MM.1S (cell line): ENCODE results near the gene CASTOR1.

Source experiments
- DNase-seq: peaks from one replicate; pipeline ENCODE4 v3.0.0-alpha.2; 2015
- H2AFZ ChIP-seq: fragments of 300-600 bp; sonication (generic); 2 replicates; pipeline ENCODE4 v1.6.0; 2016; ENCODE audit warnings: antibody characterized with exemption, low read length
- H3F3A ChIP-seq: fragments of 300-600 bp; sonication (generic); 2 replicates; pipeline ENCODE4 v1.6.1; 2016; ENCODE audit warnings: mild to moderate bottlenecking, antibody characterized with exemption, low read length, moderate library complexity, mixed read lengths; ENCODE audit not compliant: insufficient read depth
- H3K27ac ChIP-seq: fragments of 300-600 bp; sonication (generic); 2 replicates; pipeline ENCODE4 v1.5.1; 2016; ENCODE audit warnings: mild to moderate bottlenecking, low read length
- H3K27me3 ChIP-seq: fragments of 300-600 bp; sonication (generic); replicated peaks from 2 replicates; pipeline ENCODE4 v1.6.0; 2016; ENCODE audit warnings: low read length; ENCODE audit not compliant: insufficient read depth
- H3K36me3 ChIP-seq: fragments of 300-600 bp; sonication (generic); replicated peaks from 2 replicates; pipeline ENCODE4 v1.6.1; 2016; ENCODE audit warnings: mild to moderate bottlenecking, low read length, mixed read lengths; ENCODE audit not compliant: insufficient read depth
- H3K4me1 ChIP-seq: fragments of 300-600 bp; sonication (generic); 2 replicates; pipeline ENCODE4 v1.6.1; 2016; ENCODE audit warnings: low read length, mixed read lengths
- H3K4me2 ChIP-seq: fragments of 300-600 bp; sonication (generic); 2 replicates; pipeline ENCODE4 v1.6.0; 2016; ENCODE audit warnings: low read depth, low read length
- H3K4me3 ChIP-seq: fragments of 300-600 bp; sonication (generic); 2 replicates; pipeline ENCODE4 v1.5.1; 2016; ENCODE audit warnings: low read length, mixed read lengths
- H3K79me2 ChIP-seq: fragments of 300-600 bp; sonication (generic); 2 replicates; pipeline ENCODE4 v1.6.1; 2016; ENCODE audit warnings: mixed run types, low read length, mixed read lengths
- H3K9ac ChIP-seq: fragments of 300-600 bp; sonication (generic); 2 replicates; pipeline ENCODE4 v1.6.1; 2016; ENCODE audit warnings: low read length, mixed read lengths
- H3K9me2 ChIP-seq: fragments of 300-600 bp; sonication (generic); replicated peaks from 2 replicates; pipeline ENCODE4 v1.6.1; 2016; ENCODE audit warnings: mild to moderate bottlenecking, low read length, mixed read lengths; ENCODE audit not compliant: insufficient read depth
- H3K9me3 ChIP-seq: fragments of 300-600 bp; sonication (generic); replicated peaks from 2 replicates; pipeline ENCODE4 v1.6.1; 2016; ENCODE audit warnings: mild to moderate bottlenecking, low read length, mixed read lengths; ENCODE audit not compliant: insufficient read depth
- H4K20me1 ChIP-seq: fragments of 300-600 bp; sonication (generic); 2 replicates; pipeline ENCODE4 v1.6.1; 2016; ENCODE audit warnings: mild to moderate bottlenecking, low read length, moderate library complexity, mixed read lengths; ENCODE audit not compliant: insufficient read depth
- CTCF ChIP-seq: fragments of 300-600 bp; sonication (generic); IDR thresholded peaks from 2 replicates; pipeline ENCODE4 v1.5.1; 2016; ENCODE audit warnings: antibody characterized with exemption, low read length, mixed read lengths
- EZH2 ChIP-seq: fragments of 300-600 bp; sonication (generic); optimal IDR thresholded peaks from 2 replicates; pipeline ENCODE3; 2017; ENCODE audit warnings: low read depth, mild to moderate bottlenecking, antibody characterized with exemption, low read length, mixed read lengths
- EZH2phosphoT487 ChIP-seq: fragments of 300-600 bp; sonication (generic); IDR thresholded peaks from 2 replicates; pipeline ENCODE4 v1.6.1; 2018; ENCODE audit warnings: antibody characterized with exemption, low read length

Gene CASTOR1

DNA sequence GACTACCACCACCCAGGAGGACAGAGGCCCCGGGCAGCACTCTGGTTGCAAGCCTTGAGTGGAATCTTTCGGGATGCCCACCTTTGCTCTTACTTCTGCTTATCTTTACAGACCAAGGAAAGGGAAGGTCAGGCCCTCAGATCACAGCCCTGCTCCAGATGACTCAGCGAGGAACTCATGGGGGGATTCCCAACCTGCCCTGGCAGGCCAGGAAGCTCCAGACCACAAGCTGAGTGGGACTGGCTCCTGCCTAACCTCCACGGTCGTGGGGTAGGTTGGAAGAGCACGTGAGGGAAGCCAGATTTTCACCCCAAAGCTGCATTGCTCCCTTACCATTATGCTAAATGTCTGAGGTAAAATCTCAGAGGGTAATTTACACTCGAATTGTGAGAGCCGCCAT is 25.6 kb upstream of the CASTOR1 start:
- Histone ChIP-seq H3K27ac (no peak overlapping the region), H3K36me3 (no peaks in the 10 kb centered on the region), H3K4me3 (no peak overlapping the region), H3K9me3 (no peaks in the 10 kb centered on the region), H3K9ac (no peak overlapping the region), H3K9me2 (no peaks in the 10 kb centered on the region), H3K4me1 (peaks cover 16% of the 10 kb centered on the region), H3F3A (peaks cover 8% of the 10 kb centered on the region), H4K20me1 (no peaks in the 10 kb centered on the region), H3K79me2 (peaks cover 73% of the 10 kb centered on the region), H2AFZ (no peak overlapping the region), H3K4me2 (no peak overlapping the region), H3K27me3 (no peaks in the 10 kb centered on the region)
- no peak for DNase-seq
- TF ChIP-seq EZH2, result no peak
- TF ChIP-seq EZH2phosphoT487, result no peak
- no peak for TF ChIP-seq CTCF

GRCh38 chr22:30313527-30314363 is 24.4 kb upstream of the CASTOR1 start:
- Histone ChIP-seq H3K79me2 (peaks cover 72% of the 10 kb centered on the region), H4K20me1 (no peaks in the 10 kb centered on the region), H3K4me3 (no peak overlapping the region), H3K9ac (no peak overlapping the region), H3K36me3 (no peaks in the 10 kb centered on the region), H3F3A (peaks cover 12% of the 10 kb centered on the region), H3K9me3 (no peaks in the 10 kb centered on the region), H3K27ac (no peak overlapping the region), H3K9me2 (no peaks in the 10 kb centered on the region), H3K4me2 (no peak overlapping the region), H2AFZ (no peak overlapping the region), H3K4me1 (peaks cover 26% of the 10 kb centered on the region), H3K27me3 (no peaks in the 10 kb centered on the region)
- TF ChIP-seq EZH2, result no peak
- no peak for TF ChIP-seq CTCF
- TF ChIP-seq EZH2phosphoT487, result no peak
- no peak for DNase-seq

DNA sequence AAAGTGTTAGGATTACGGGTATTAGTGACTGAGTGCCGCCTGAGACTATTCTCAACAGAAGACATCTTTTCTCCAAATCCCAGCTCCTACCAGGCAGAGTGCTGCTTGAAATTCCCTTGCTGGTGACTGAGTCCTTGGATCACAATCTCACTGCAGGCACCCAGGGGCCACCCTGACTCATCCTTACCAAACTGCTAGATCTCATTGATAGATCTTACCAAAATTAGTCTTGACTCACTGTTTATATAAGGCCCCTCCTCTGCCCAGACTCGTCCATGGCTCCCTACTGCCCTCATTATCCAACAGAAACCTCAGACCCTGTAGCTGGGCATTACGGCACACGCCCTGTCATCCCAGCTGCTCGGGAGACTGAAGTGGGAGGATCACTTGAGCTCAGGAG is 22.7 kb upstream of the CASTOR1 start:
- Histone ChIP-seq H3K36me3 (no peaks in the 10 kb centered on the region), H3K27me3 (no peaks in the 10 kb centered on the region), H3K4me2 (no peak overlapping the region), H3K9me3 (no peaks in the 10 kb centered on the region), H3K79me2 (peaks cover 74% of the 10 kb centered on the region), H3K9ac (no peak overlapping the region), H4K20me1 (no peaks in the 10 kb centered on the region), H3K4me1 (peaks cover 40% of the 10 kb centered on the region), H2AFZ (no peak overlapping the region), H3K27ac (no peak overlapping the region), H3K4me3 (no peak overlapping the region), H3F3A (peaks cover 12% of the 10 kb centered on the region), H3K9me2 (no peaks in the 10 kb centered on the region)
- no peak for TF ChIP-seq CTCF
- no peak for TF ChIP-seq EZH2phosphoT487
- DNase-seq, result no peak
